ENCODE results near the gene RTTN. TPM values are rescaled to one million over a fixed set of nuclear protein-coding genes. Genes with fewer than 3 reads are reported as not detected.

Gene RTTN
- total RNA-seq, 1 experiment from 2014 or later = 16.9 TPM

DNA sequence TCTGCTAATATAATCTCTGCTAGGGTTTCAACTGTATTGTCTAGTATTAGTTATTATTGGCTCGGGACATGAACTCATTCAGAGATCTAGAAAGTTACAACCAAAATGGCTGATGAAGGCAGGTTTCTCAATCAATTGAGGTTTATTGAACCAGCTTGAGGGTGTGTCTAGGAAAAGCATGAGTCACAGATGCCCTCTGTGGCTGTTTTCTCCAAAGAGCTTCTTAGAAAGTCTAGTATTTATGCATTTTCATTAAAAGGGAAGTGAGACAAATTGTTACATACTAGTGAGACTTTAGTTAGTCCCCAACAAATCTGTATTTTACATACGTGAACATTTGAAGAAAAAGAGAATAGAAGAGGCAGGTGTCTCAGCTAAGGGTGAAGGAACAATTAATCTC lies 23.0 kb upstream of the RTTN start:
- ChIA-PET POLR2A (no interaction called here), CTCF (no interaction called here)
- no peak overlapping the region for H3K27ac ChIP-seq (ENCODE audit: low read length)
- no peak for TF ChIP-seq REST (IDR thresholded peaks at IDR 0.05; ENCODE audit: insufficient read depth in 1 of 2, low read depth in 2 of 2, low read length in 1 of 2)
- TF ChIP-seq, protein P1, sequence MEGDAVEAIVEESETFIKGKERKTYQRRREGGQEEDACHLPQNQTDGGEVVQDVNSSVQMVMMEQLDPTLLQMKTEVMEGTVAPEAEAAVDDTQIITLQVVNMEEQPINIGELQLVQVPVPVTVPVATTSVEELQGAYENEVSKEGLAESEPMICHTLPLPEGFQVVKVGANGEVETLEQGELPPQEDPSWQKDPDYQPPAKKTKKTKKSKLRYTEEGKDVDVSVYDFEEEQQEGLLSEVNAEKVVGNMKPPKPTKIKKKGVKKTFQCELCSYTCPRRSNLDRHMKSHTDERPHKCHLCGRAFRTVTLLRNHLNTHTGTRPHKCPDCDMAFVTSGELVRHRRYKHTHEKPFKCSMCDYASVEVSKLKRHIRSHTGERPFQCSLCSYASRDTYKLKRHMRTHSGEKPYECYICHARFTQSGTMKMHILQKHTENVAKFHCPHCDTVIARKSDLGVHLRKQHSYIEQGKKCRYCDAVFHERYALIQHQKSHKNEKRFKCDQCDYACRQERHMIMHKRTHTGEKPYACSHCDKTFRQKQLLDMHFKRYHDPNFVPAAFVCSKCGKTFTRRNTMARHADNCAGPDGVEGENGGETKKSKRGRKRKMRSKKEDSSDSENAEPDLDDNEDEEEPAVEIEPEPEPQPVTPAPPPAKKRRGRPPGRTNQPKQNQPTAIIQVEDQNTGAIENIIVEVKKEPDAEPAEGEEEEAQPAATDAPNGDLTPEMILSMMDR (IDR thresholded peaks at IDR 0.05) = no peak
- TF ChIP-seq TCF7L2 (IDR thresholded peaks at IDR 0.05; ENCODE audit: low read depth, low read length) = no peak
- TF ChIP-seq SIN3A (IDR thresholded peaks at IDR 0.05; ENCODE audit: borderline replicate concordance, insufficient read depth, low read depth, low read length) = no peak
- TF ChIP-seq POLR2AphosphoS5 (IDR thresholded peaks at IDR 0.05; ENCODE audit: low read depth, low read length) = no peak
- ATAC-seq (no peak), DNase-seq (ENCODE audit: low read depth, low spot score) (no peak)
- no peaks in the 10 kb centered on the region for H3K4me1 ChIP-seq (ENCODE audit: control insufficient read depth, insufficient read depth, low read length)
- in situ Hi-C loops (cut with HindIII; ENCODE audit: low pct_unique_long_range_greater_than_20kb, low sequenced_read_pairs) (no loop called here), intact Hi-C loops (cut with micrococcal nuclease; ENCODE audit: unreplicated experiment) (no loop called here)
- no peaks in the 10 kb centered on the region; the same call in 1 of the 2 replicates for H3K9me3 ChIP-seq (ENCODE audit: control insufficient read depth, insufficient read depth, low read depth, low read length)
- no peaks in the 10 kb centered on the region for H3K27me3 ChIP-seq (ENCODE audit: control insufficient read depth, insufficient read depth, low read length)
- H3K4me3 ChIP-seq (ENCODE audit: low read depth in 2 of 2, low read length in 2 of 2) = no peak overlapping the region
- no TSS peak for BruUV-seq (replicated peaks)
- no peaks in the 10 kb centered on the region for H3K36me3 ChIP-seq (ENCODE audit: control insufficient read depth, insufficient read depth, low read length)

- DNase-seq (ENCODE audit: low read depth, low spot score) (no peak), ATAC-seq (no peak)
- in situ Hi-C loops (cut with HindIII; ENCODE audit: low pct_unique_long_range_greater_than_20kb, low sequenced_read_pairs) (no loop called here), intact Hi-C loops (cut with micrococcal nuclease; ENCODE audit: unreplicated experiment) (no loop called here)
- BruUV-seq (replicated peaks) = no TSS peak
- Histone ChIP-seq H3K27ac (ENCODE audit: low read length) (no peak overlapping the region), H3K4me3 (ENCODE audit: low read depth in 2 of 2, low read length in 2 of 2) (no peak overlapping the region), H3K4me1 (ENCODE audit: control insufficient read depth, insufficient read depth, low read length) (no peaks in the 10 kb centered on the region), H3K27me3 (ENCODE audit: control insufficient read depth, insufficient read depth, low read length) (no peaks in the 10 kb centered on the region), H3K9me3 (ENCODE audit: control insufficient read depth, insufficient read depth, low read depth, low read length) (no peaks in the 10 kb centered on the region; the same call in 1 of the 2 replicates), H3K36me3 (ENCODE audit: control insufficient read depth, insufficient read depth, low read length) (no peaks in the 10 kb centered on the region)
- ChIA-PET POLR2A (no interaction called here), CTCF (no interaction called here)
- no peak for TF ChIP-seq POLR2AphosphoS5 (IDR thresholded peaks at IDR 0.05; ENCODE audit: low read depth, low read length)
- no peak for TF ChIP-seq TCF7L2 (IDR thresholded peaks at IDR 0.05; ENCODE audit: low read depth, low read length)
Observed at GRCh38 chr18:70227438-70227837, 22.0 kb upstream of the RTTN start.

- CTCF ChIA-PET = no interaction called here
- Histone ChIP-seq H3K4me1 (ENCODE audit: control insufficient read depth, insufficient read depth, low read length) (no peaks in the 10 kb centered on the region), H3K27me3 (ENCODE audit: control insufficient read depth, insufficient read depth, low read length) (no peaks in the 10 kb centered on the region), H3K4me3 (ENCODE audit: low read depth in 2 of 2, low read length in 2 of 2) (no peak overlapping the region), H3K27ac (ENCODE audit: low read length) (no peak overlapping the region), H3K36me3 (ENCODE audit: control insufficient read depth, insufficient read depth, low read length) (no peaks in the 10 kb centered on the region), H3K9me3 (ENCODE audit: control insufficient read depth, insufficient read depth, low read depth, low read length) (no peaks in the 10 kb centered on the region)
- POLR2A ChIA-PET = no interaction called here
- in situ Hi-C loops (cut with HindIII; ENCODE audit: low pct_unique_long_range_greater_than_20kb, low sequenced_read_pairs) (no loop called here), intact Hi-C loops (cut with micrococcal nuclease; ENCODE audit: unreplicated experiment) (no loop called here)
- ATAC-seq = no peak
- BruUV-seq (replicated peaks) = no TSS peak
- TF ChIP-seq TCF7L2 (IDR thresholded peaks at IDR 0.05; ENCODE audit: low read depth, low read length) (no peak), REST (IDR thresholded peaks at IDR 0.05; ENCODE audit: insufficient read depth in 1 of 2, low read depth in 2 of 2, low read length in 1 of 2) (no peak), SIN3A (IDR thresholded peaks at IDR 0.05; ENCODE audit: borderline replicate concordance, insufficient read depth, low read depth, low read length) (no peak), POLR2AphosphoS5 (IDR thresholded peaks at IDR 0.05; ENCODE audit: low read depth, low read length) (no peak)
- TF ChIP-seq, protein P1 (IDR thresholded peaks at IDR 0.05) = no peak
- DNase-seq (ENCODE audit: low read depth, low spot score) = no peak
Observed at GRCh38 chr18:70221915-70222278, 16.4 kb upstream of the RTTN start.
